Upper lobe of left lung (tissue), 4 donors: ENCODE results near the gene GPC2.

ENCODE experiments used
- CTCF ChIP-seq, 6 experiments: fragments of 450-650 bp in 4 of 6; fragments of 200-600 bp in 2 of 6; sonication (generic) in 2 of 6; IDR thresholded peaks; one replicate each; pipeline ENCODE4 v1.5.1; 2016 to 2019; ENCODE audit warnings: antibody characterized with exemption in 6 of 6
- POLR2A ChIP-seq, 4 donors: fragments of 450-650 bp; IDR thresholded peaks; one replicate each; pipeline ENCODE4 v1.5.1; 2016 to 2017; ENCODE audit warnings: antibody characterized with exemption in 4 of 4, mild to moderate bottlenecking in 2 of 4

- TF ChIP-seq POLR2A (IDR thresholded peaks at IDR 0.05) (no peak), CTCF (IDR thresholded peaks at IDR 0.05) (no peak)
Measured at GRCh38 chr7:100166317-100166940, 10.8 kb downstream of the GPC2 start.
